Large intestine (tissue), 3 donors: ENCODE results near the gene PSMB5. TPM values are rescaled to one million over a fixed set of nuclear protein-coding genes. Genes with fewer than 3 reads are reported as not detected.
A peak's percentile ranks its signal among the peaks of the same experiment; 100 is the strongest.

Source experiments
- DNase-seq, 2 donors: peaks; one replicate each; pipeline versions ENCODE4 v3.0.0 to v3.0.0-alpha.2; 2013
- H3K27ac ChIP-seq: one replicate; pipeline ENCODE4 v1.5.1; 2013; ENCODE audit warnings: low read length
- H3K27me3 ChIP-seq: 2 replicates; pipeline ENCODE4 v1.6.1; 2013; ENCODE audit warnings: low read length; ENCODE audit not compliant: control insufficient read depth, insufficient read depth
- H3K36me3 ChIP-seq: 2 replicates; pipeline ENCODE4 v1.6.1; 2013; ENCODE audit warnings: low read length; ENCODE audit not compliant: control insufficient read depth, insufficient read depth
- H3K4me1 ChIP-seq: one replicate; pipeline ENCODE4 v1.6.1; 2013; ENCODE audit warnings: low read length; ENCODE audit not compliant: control insufficient read depth, insufficient read depth
- H3K4me3 ChIP-seq: one replicate; pipeline ENCODE4 v1.5.1; 2013; ENCODE audit warnings: low read length
- H3K9me3 ChIP-seq: one replicate; pipeline ENCODE4 v1.6.1; 2013; ENCODE audit warnings: mild to moderate bottlenecking, low read depth, low read length, moderate library complexity; ENCODE audit not compliant: control insufficient read depth
- WGBS: methylation state at CpG from one replicate; pipeline ENCODE4 v1.1.5; 2013; ENCODE audit warnings: low lambda C conversion rate; ENCODE audit not compliant: insufficient coverage; 5-methylcytosine and 5-hydroxymethylcytosine counted together
- polyA plus RNA-seq: library from polyadenylated mRNA; unstranded; fragments of 120-200 nt; gene quantifications from one replicate; pipeline ENCODE4 v1.2.1, GENCODE V29; 2013

PSMB5 gene
- polyA plus RNA-seq, 1 donor, result 112 TPM

- Histone ChIP-seq H3K27ac (peak overlapping the region; percentile 42), H3K9me3 (no peaks in the 10 kb centered on the region), H3K27me3 (no peaks in the 10 kb centered on the region), H3K4me3 (no peak overlapping the region), H3K4me1 (peaks cover 12% of the 10 kb centered on the region), H3K36me3 (peaks cover 21% of the 10 kb centered on the region)
- no CpG with 5 or more reads among the region's 4 CpGs for WGBS
- peak; percentile 40 to 70 for DNase-seq
Measured at GRCh38 chr14:23025151-23025814, 9.4 kb downstream of the PSMB5 start.

GRCh38 chr14:23024612-23025075 lies 10.1 kb downstream of the PSMB5 start:
- no peaks in the 10 kb centered on the region for H3K9me3 ChIP-seq
- no CpG with 5 or more reads among the region's 7 CpGs for WGBS
- no peak for DNase-seq
- no peak overlapping the region for H3K27ac ChIP-seq
- no peak overlapping the region for H3K4me3 ChIP-seq
- no peaks in the 10 kb centered on the region for H3K27me3 ChIP-seq
- peaks cover 12% of the 10 kb centered on the region for H3K4me1 ChIP-seq
- H3K36me3 ChIP-seq, result peaks cover 21% of the 10 kb centered on the region

GRCh38 chr14:23023795-23024152 lies 10.9 kb downstream of the PSMB5 start:
- Histone ChIP-seq H3K36me3 (peaks cover 16% of the 10 kb centered on the region), H3K27me3 (no peaks in the 10 kb centered on the region), H3K4me1 (peaks cover 12% of the 10 kb centered on the region), H3K27ac (no peak overlapping the region), H3K9me3 (no peaks in the 10 kb centered on the region), H3K4me3 (no peak overlapping the region)
- no peak for DNase-seq
- WGBS, result no CpG with 5 or more reads among the region's 2 CpGs

GRCh38 chr14:23023022-23023794 lies 11.5 kb downstream of the PSMB5 start:
- DNase-seq, result no peak
- no peaks in the 10 kb centered on the region for H3K27me3 ChIP-seq
- 67% methylated on average over 2 of the region's 8 CpGs for WGBS
- H3K36me3 ChIP-seq, result peaks cover 12% of the 10 kb centered on the region
- peaks cover 12% of the 10 kb centered on the region for H3K4me1 ChIP-seq
- no peak overlapping the region for H3K27ac ChIP-seq
- H3K4me3 ChIP-seq, result no peak overlapping the region
- H3K9me3 ChIP-seq, result no peaks in the 10 kb centered on the region

- DNase-seq, result no peak
Measured at GRCh38 chr14:23021889-23022442, 12.7 kb downstream of the PSMB5 start.

GRCh38 chr14:23021434-23021833 lies 13.3 kb downstream of the PSMB5 start:
- no peak overlapping the region for H3K4me3 ChIP-seq
- H3K27me3 ChIP-seq, result no peaks in the 10 kb centered on the region
- DNase-seq, result no peak
- no peak overlapping the region for H3K27ac ChIP-seq
- no peaks in the 10 kb centered on the region for H3K9me3 ChIP-seq
- peaks cover 12% of the 10 kb centered on the region for H3K4me1 ChIP-seq
- WGBS, result 67% methylated on average over 1 of the region's 9 CpGs
- peaks cover 8% of the 10 kb centered on the region for H3K36me3 ChIP-seq

More at GRCh38 chr14:23021889-23022442, 12.7 kb downstream of the PSMB5 start:
- Histone ChIP-seq H3K27me3 (no peaks in the 10 kb centered on the region), H3K27ac (no peak overlapping the region), H3K4me3 (no peak overlapping the region), H3K9me3 (no peaks in the 10 kb centered on the region), H3K4me1 (peaks cover 12% of the 10 kb centered on the region), H3K36me3 (peaks cover 9% of the 10 kb centered on the region)
- 89% methylated on average over 4 of the region's 7 CpGs for WGBS

GRCh38 chr14:23020143-23021128 lies 14.3 kb downstream of the PSMB5 start:
- Histone ChIP-seq H3K27me3 (no peaks in the 10 kb centered on the region), H3K27ac (no peak overlapping the region), H3K4me3 (no peak overlapping the region), H3K36me3 (no peaks in the 10 kb centered on the region), H3K9me3 (no peaks in the 10 kb centered on the region), H3K4me1 (peaks cover 10% of the 10 kb centered on the region)
- no peak for DNase-seq
- no CpG with 5 or more reads among the region's 7 CpGs for WGBS

- Histone ChIP-seq H3K4me1 (no peaks in the 10 kb centered on the region), H3K27me3 (no peaks in the 10 kb centered on the region), H3K27ac (no peak overlapping the region), H3K4me3 (no peak overlapping the region), H3K9me3 (no peaks in the 10 kb centered on the region), H3K36me3 (no peaks in the 10 kb centered on the region)
- DNase-seq, result no peak
Measured at GRCh38 chr14:23018107-23018506, 16.6 kb downstream of the PSMB5 start.

GRCh38 chr14:23017091-23017490 lies 17.6 kb downstream of the PSMB5 start:
- Histone ChIP-seq H3K27ac (no peak overlapping the region), H3K36me3 (no peaks in the 10 kb centered on the region), H3K4me3 (no peak overlapping the region), H3K27me3 (no peaks in the 10 kb centered on the region), H3K9me3 (no peaks in the 10 kb centered on the region), H3K4me1 (no peaks in the 10 kb centered on the region)
- DNase-seq, result no peak
- no CpG with 5 or more reads among the region's 5 CpGs for WGBS

GRCh38 chr14:23015618-23016017 lies 19.1 kb downstream of the PSMB5 start:
- H3K4me1 ChIP-seq, result no peaks in the 10 kb centered on the region
- no peak overlapping the region for H3K27ac ChIP-seq
- H3K9me3 ChIP-seq, result no peaks in the 10 kb centered on the region
- H3K27me3 ChIP-seq, result no peaks in the 10 kb centered on the region
- H3K36me3 ChIP-seq, result no peaks in the 10 kb centered on the region
- no peak overlapping the region for H3K4me3 ChIP-seq
- no peak for DNase-seq
- WGBS, result no CpG with 5 or more reads among the region's 4 CpGs
